OCI-LY1 (cell line): ENCODE results near the gene MESD.

Experiments used
- H2AFZ ChIP-seq: fragments of 200-600 bp; sonication (generic), shearing (Covaris generic); 2 replicates; pipeline ENCODE4 v1.6.0; 2014; ENCODE audit warnings: antibody characterized with exemption, mild to moderate bottlenecking, low read length
- H3F3A ChIP-seq: fragments of 200-600 bp; sonication (generic), shearing (Covaris generic); 2 replicates; pipeline ENCODE4 v1.6.0; 2014; ENCODE audit warnings: mild to moderate bottlenecking, antibody characterized with exemption, low read length, moderate library complexity; ENCODE audit not compliant: insufficient read depth
- H3K27ac ChIP-seq: fragments of 200-600 bp; sonication (generic); 2 replicates; pipeline ENCODE4 v1.5.1; 2014; ENCODE audit warnings: low read length, mixed run types, mild to moderate bottlenecking, low read depth; ENCODE audit not compliant: poor library complexity, severe bottlenecking
- H3K27me3 ChIP-seq: fragments of 200-600 bp; sonication (generic); 2 replicates; pipeline ENCODE4 v1.6.0; 2014; ENCODE audit warnings: antibody characterized with exemption, mild to moderate bottlenecking, low read length, moderate library complexity; ENCODE audit not compliant: insufficient read depth
- H3K36me3 ChIP-seq: fragments of 200-600 bp; sonication (generic); 2 replicates; pipeline ENCODE4 v1.6.1; 2014; ENCODE audit warnings: mild to moderate bottlenecking, antibody characterized with exemption, low read length, moderate library complexity, mixed read lengths; ENCODE audit not compliant: insufficient read depth
- H3K4me1 ChIP-seq: fragments of 200-600 bp; sonication (generic); 2 replicates; pipeline ENCODE4 v1.5.1; 2014; ENCODE audit warnings: mild to moderate bottlenecking, low read length, moderate library complexity; ENCODE audit not compliant: insufficient read depth, severe bottlenecking
- H3K4me2 ChIP-seq: fragments of 200-600 bp; sonication (generic), shearing (Covaris generic); 2 replicates; pipeline ENCODE4 v1.6.1; 2014; ENCODE audit warnings: low read length
- H3K4me3 ChIP-seq: fragments of 200-600 bp; sonication (generic); 2 replicates; pipeline ENCODE4 v1.5.1; 2014; ENCODE audit warnings: low read length, low read depth, mild to moderate bottlenecking, mixed read lengths; ENCODE audit not compliant: poor library complexity, severe bottlenecking
- H3K79me2 ChIP-seq: fragments of 200-600 bp; shearing (Covaris generic); 2 replicates; pipeline ENCODE4 v1.6.1; 2016; ENCODE audit warnings: mixed run types, low read length, mixed read lengths; ENCODE audit not compliant: insufficient read depth
- H3K9ac ChIP-seq: fragments of 200-600 bp; sonication (generic), shearing (Covaris generic); 2 replicates; pipeline ENCODE4 v1.6.1; 2014; ENCODE audit warnings: mild to moderate bottlenecking, low read length, mixed read lengths
- H3K9me2 ChIP-seq: fragments of 200-600 bp; sonication (generic), shearing (Covaris generic); 2 replicates; pipeline ENCODE4 v1.6.1; 2014; ENCODE audit warnings: low read depth, mild to moderate bottlenecking, low read length, mixed read lengths
- H3K9me3 ChIP-seq: fragments of 200-600 bp; shearing (Covaris generic); 2 replicates; pipeline ENCODE4 v1.6.1; 2014; ENCODE audit warnings: low read length, mixed read lengths
- H4K20me1 ChIP-seq: fragments of 200-600 bp; sonication (generic), shearing (Covaris generic); 2 replicates; pipeline ENCODE4 v1.6.0; 2016; ENCODE audit warnings: mild to moderate bottlenecking, low read length; ENCODE audit not compliant: insufficient read depth
- EZH2 ChIP-seq: fragments of 200-600 bp; sonication (generic), shearing (Covaris generic); IDR thresholded peaks from 2 replicates; pipeline ENCODE4 v1.8.0; 2017; ENCODE audit warnings: borderline replicate concordance, mixed run types, mild to moderate bottlenecking, antibody characterized with exemption, low read length, moderate library complexity, mixed read lengths
- TF ChIP-seq, protein P1 (sequence below): fragments of 200-600 bp; sonication (generic), shearing (Covaris generic); IDR thresholded peaks from 2 replicates; pipeline ENCODE4 v1.5.1; 2017; ENCODE audit warnings: mild to moderate bottlenecking, antibody characterized with exemption, low read length, moderate library complexity, mixed read lengths

Gene MESD

DNA sequence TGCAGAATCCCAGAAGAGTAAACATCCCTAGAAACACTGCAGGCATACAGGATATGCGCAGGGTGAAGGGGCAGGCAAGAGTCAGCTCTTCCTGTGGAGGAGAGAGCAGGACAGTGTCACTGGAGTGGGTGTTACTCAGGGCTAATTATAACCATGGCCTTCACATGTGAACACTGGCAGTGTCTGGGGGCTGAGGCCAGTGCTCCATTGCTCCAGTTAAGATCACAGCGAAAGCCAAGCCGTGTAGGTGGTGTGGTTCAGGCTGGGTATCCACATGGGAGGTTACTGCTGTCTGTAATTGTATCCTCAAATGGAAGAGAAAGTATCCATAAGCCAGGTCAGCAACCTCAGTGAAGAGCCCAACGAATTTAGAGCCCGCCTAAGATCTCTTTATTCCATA is 84.6 kb downstream of the MESD start:
- Histone ChIP-seq H3K79me2 (no peaks in the 10 kb centered on the region), H3K4me3 (no peak overlapping the region), H3K27me3 (no peaks in the 10 kb centered on the region; the same call in 1 of the 2 replicates), H3K4me1 (no peaks in the 10 kb centered on the region), H4K20me1 (no peaks in the 10 kb centered on the region), H3K4me2 (no peak overlapping the region), H3K9ac (no peak overlapping the region), H3K9me3 (no peaks in the 10 kb centered on the region), H3K36me3 (no peaks in the 10 kb centered on the region), H3F3A (no peaks in the 10 kb centered on the region), H3K27ac (no peak overlapping the region), H3K9me2 (no peaks in the 10 kb centered on the region), H2AFZ (no peak overlapping the region)
- no peak for TF ChIP-seq EZH2
- TF ChIP-seq, protein P1, sequence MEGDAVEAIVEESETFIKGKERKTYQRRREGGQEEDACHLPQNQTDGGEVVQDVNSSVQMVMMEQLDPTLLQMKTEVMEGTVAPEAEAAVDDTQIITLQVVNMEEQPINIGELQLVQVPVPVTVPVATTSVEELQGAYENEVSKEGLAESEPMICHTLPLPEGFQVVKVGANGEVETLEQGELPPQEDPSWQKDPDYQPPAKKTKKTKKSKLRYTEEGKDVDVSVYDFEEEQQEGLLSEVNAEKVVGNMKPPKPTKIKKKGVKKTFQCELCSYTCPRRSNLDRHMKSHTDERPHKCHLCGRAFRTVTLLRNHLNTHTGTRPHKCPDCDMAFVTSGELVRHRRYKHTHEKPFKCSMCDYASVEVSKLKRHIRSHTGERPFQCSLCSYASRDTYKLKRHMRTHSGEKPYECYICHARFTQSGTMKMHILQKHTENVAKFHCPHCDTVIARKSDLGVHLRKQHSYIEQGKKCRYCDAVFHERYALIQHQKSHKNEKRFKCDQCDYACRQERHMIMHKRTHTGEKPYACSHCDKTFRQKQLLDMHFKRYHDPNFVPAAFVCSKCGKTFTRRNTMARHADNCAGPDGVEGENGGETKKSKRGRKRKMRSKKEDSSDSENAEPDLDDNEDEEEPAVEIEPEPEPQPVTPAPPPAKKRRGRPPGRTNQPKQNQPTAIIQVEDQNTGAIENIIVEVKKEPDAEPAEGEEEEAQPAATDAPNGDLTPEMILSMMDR: no peak

DNA sequence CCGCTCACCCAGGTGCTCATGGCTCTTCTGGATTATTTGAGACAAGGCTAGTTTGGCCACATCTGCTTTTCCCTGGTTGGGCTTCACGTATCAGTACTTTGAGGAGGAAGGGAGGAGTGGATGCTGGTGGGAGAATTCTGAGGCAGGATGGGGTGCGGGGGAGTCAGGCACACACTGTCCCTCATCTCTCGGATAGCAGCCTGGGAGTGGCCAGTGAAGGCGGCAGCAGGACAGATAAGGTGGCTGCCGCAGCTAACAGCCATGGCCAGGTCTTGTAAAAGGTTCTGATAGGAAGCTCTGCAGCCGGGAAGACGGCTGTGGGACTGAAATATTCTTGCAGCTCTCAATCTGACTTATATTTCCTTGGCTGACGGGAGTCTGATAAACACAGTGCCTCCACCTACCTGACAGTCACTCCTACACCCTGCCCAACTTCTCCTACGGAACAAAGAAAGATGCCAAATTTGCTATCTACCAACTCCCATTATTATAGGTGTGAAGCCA is 87.3 kb downstream of the MESD start:
- Histone ChIP-seq H3F3A (no peaks in the 10 kb centered on the region), H3K4me2 (no peak overlapping the region), H3K4me3 (no peak overlapping the region), H4K20me1 (no peaks in the 10 kb centered on the region), H3K4me1 (no peaks in the 10 kb centered on the region), H3K79me2 (no peaks in the 10 kb centered on the region), H3K9ac (no peak overlapping the region), H2AFZ (no peak overlapping the region), H3K27ac (no peak overlapping the region), H3K36me3 (no peaks in the 10 kb centered on the region), H3K9me3 (no peaks in the 10 kb centered on the region), H3K9me2 (no peaks in the 10 kb centered on the region), H3K27me3 (no peaks in the 10 kb centered on the region; the same call in 1 of the 2 replicates)
- no peak for TF ChIP-seq EZH2
- TF ChIP-seq, protein P1: no peak

DNA sequence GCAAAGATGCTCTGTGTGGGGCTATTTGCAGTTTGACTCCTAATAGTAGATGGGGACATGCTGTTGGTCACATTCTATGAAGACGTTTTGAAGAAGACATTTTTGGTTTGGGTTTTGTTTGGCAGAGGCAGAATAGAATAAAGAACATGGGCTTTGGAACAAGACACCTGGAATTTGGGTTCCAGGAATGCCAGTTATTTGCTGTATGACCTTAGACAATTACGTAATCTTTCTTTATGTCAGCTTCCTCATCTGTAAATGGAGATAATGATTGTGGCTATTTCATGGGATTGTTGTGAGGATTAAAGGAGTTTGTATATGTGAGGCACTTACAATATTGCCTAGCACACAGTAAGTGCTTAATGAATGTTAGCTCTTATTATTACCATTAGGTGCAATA is 91.6 kb downstream of the MESD start:
- Histone ChIP-seq H3K36me3 (no peaks in the 10 kb centered on the region), H2AFZ (no peak overlapping the region), H3K79me2 (no peaks in the 10 kb centered on the region), H3K27ac (no peak overlapping the region), H3K27me3 (0 out of 2 replicates have a peak, but pooled peaks cover 3% of the 10 kb centered on the region), H3F3A (no peaks in the 10 kb centered on the region), H3K4me1 (no peaks in the 10 kb centered on the region), H3K9me2 (no peaks in the 10 kb centered on the region), H3K4me3 (no peak overlapping the region), H3K4me2 (no peak overlapping the region), H3K9me3 (peaks cover 6% of the 10 kb centered on the region), H3K9ac (no peak overlapping the region), H4K20me1 (no peaks in the 10 kb centered on the region)
- TF ChIP-seq, protein P1: no peak
- no peak for TF ChIP-seq EZH2
